Neural progenitor cell (in vitro differentiated cells): ENCODE results near the gene MORN1. TPM values are rescaled to one million over a fixed set of nuclear protein-coding genes. Genes with fewer than 3 reads are reported as not detected.

Experiments used
- DNase-seq: peaks from one replicate; pipeline ENCODE4 v3.0.0-alpha.2; 2016; ENCODE audit warnings: low spot score
- H2AFZ ChIP-seq: fragments of 200-600 bp; sonication (generic); replicated peaks from 2 replicates; pipeline ENCODE4 v1.6.1; 2016; ENCODE audit warnings: antibody characterized with exemption
- H3F3A ChIP-seq: fragments of 200-600 bp; sonication (generic); 2 replicates; pipeline ENCODE4 v1.6.1; 2016; ENCODE audit warnings: antibody characterized with exemption, low read depth
- H3K27ac ChIP-seq: fragments of 200-600 bp; sonication (generic); 2 replicates; pipeline ENCODE4 v1.5.1; 2016; ENCODE audit warnings: mild to moderate bottlenecking
- H3K27me3 ChIP-seq: fragments of 200-600 bp; sonication (generic); 2 replicates; pipeline ENCODE4 v1.6.1; 2016; ENCODE audit warnings: mild to moderate bottlenecking, moderate library complexity
- H3K36me3 ChIP-seq: fragments of 200-600 bp; sonication (generic); 2 replicates; pipeline ENCODE4 v1.5.1; 2016
- H3K4me1 ChIP-seq: fragments of 200-600 bp; sonication (generic); 2 replicates; pipeline ENCODE4 v1.6.1; 2016; ENCODE audit warnings: mixed run types
- H3K4me2 ChIP-seq: fragments of 200-600 bp; sonication (generic); 2 replicates; pipeline ENCODE4 v1.6.1; 2016
- H3K4me3 ChIP-seq: fragments of 200-600 bp; sonication (generic); 2 replicates; pipeline ENCODE4 v1.5.1; 2016
- H3K79me2 ChIP-seq: fragments of 200-600 bp; sonication (generic); 2 replicates; pipeline ENCODE4 v1.6.1; 2016; ENCODE audit warnings: low read depth
- H3K9ac ChIP-seq: fragments of 200-600 bp; sonication (generic); 2 replicates; pipeline ENCODE4 v1.6.1; 2016
- H3K9me3 ChIP-seq: fragments of 200-600 bp; sonication (generic); 2 replicates; pipeline ENCODE4 v1.5.1; 2016; ENCODE audit warnings: low read depth
- H4K20me1 ChIP-seq: fragments of 200-600 bp; sonication (generic); 2 replicates; pipeline ENCODE4 v1.6.1; 2016; ENCODE audit warnings: low read depth
- H3K27ac Mint-ChIP-seq: 3 replicates; pipeline ENCODE4 v1.8.0; 2021; ENCODE audit warnings: mixed read lengths
- H3K27me3 Mint-ChIP-seq: 2 replicates; pipeline ENCODE4 v1.8.0; 2022; ENCODE audit warnings: low read depth, mild to moderate bottlenecking, inconsistent platforms, moderate library complexity, mixed read lengths; ENCODE audit not compliant: insufficient read depth
- H3K36me3 Mint-ChIP-seq: 3 replicates; pipeline ENCODE4 v1.8.0; 2021; ENCODE audit warnings: mixed read lengths
- H3K4me1 Mint-ChIP-seq: 3 replicates; pipeline ENCODE4 v1.8.0; 2021; ENCODE audit warnings: mixed read lengths
- H3K4me3 Mint-ChIP-seq: 3 replicates; pipeline ENCODE4 v1.8.0; 2021; ENCODE audit warnings: mild to moderate bottlenecking, moderate library complexity, mixed read lengths
- H3K9me3 Mint-ChIP-seq: 3 replicates; pipeline ENCODE4 v1.8.0; 2020; ENCODE audit warnings: mixed read lengths
- EZH2 ChIP-seq: fragments of 200-600 bp; sonication (generic); IDR thresholded peaks from 2 replicates; pipeline ENCODE4 v1.6.1; 2017; ENCODE audit warnings: antibody characterized with exemption, mild to moderate bottlenecking, moderate library complexity
- EZH2phosphoT487 ChIP-seq: fragments of 200-600 bp; sonication (generic); IDR thresholded peaks from 2 replicates; pipeline ENCODE4 v1.6.1; 2017; ENCODE audit warnings: antibody characterized with exemption
- total RNA-seq: library from RNA; depleted of rRNA; stranded (reverse); fragments of >200 nt; gene quantifications from 2 replicates; pipeline ENCODE4 v1.2.3, GENCODE V29; 2015; ENCODE audit warnings: low replicate concordance
- TF ChIP-seq, protein P1 (sequence below): fragments of 200-600 bp; sonication (generic); IDR thresholded peaks from 2 replicates; pipeline ENCODE4 v1.5.1; 2017; ENCODE audit warnings: antibody characterized with exemption, mild to moderate bottlenecking

MORN1 gene
- total RNA-seq, 1 donor from 2014 or later, result 7.0 TPM

DNA sequence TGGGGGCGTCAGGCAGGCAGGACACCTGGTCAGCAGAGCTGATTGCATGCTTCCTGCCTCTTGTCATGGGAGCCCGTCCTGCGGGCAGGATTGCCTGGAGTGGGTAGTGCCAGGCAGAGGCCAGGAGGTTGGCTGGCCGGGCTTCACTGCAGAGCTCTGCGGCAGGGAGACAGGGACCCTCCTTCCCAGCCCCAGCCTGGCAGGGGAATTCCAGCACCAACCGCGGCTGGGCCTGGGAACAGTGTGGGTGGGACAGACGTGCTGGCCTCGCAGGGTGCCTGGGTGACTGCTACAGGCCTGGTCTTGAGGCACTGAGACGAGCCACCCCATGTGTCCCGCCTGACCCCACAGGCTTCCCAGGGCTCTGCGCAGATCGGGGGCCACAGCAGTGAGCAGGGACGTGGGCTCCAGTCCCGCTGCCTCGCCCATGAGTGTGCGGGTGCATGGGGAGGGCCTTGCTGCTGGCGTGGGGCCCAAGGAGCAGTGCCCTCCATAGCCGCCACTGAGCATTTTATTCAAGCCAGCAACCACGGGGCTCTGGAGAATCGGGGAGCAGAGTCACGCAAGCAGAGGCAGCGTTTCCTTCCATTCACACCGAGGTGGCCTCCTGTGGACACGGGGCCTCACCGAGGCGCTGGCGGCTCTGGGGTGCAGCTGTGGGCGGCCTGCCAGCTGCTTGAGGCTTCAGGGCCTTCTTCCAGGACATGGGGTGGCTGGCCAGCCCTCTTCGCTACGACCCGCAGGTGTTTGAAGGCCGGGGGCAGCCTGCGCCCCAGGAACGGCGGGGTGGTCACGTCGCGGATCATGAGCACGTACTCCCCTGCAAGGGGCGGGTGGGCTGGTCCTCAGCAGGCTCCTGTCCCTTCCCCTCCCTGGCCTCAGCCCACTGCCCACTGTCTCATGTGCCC lies 70.3 kb downstream of the MORN1 start:
- H3K27me3 ChIP-seq, result peaks cover 13% of the 10 kb centered on the region
- no peak overlapping the region for H3K27ac Mint-ChIP-seq

DNA sequence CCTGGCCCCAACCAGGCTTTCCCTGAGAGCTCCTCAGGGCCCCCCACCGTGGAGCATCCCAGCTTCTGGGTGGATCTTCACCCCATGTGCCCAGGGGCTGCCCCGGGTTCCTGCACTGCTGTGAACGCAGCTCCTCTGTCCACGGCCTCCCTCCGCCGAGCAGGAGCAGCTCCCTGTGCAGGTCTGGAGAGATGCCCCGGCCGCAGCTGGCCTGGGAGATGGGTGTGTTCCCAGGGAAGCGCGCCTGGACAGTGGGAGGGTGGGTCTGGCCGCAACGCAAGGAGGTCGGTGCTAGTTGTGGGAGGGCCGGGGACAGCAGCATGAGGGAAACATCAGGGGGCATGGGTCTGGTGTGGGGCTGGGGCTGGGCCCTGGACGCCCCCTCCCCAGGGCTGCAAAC lies 71.3 kb downstream of the MORN1 start:
- Histone ChIP-seq H3K79me2 (no peaks in the 10 kb centered on the region), H3K36me3 (no peaks in the 10 kb centered on the region), H3K9me3 (no peaks in the 10 kb centered on the region), H2AFZ (no peak overlapping the region), H3K4me2 (no peak overlapping the region), H3K27ac (no peak overlapping the region), H3K9ac (no peak overlapping the region), H4K20me1 (no peaks in the 10 kb centered on the region), H3K4me1 (peaks cover 37% of the 10 kb centered on the region), H3K4me3 (no peak overlapping the region), H3K27me3 (peaks cover 8% of the 10 kb centered on the region), H3F3A (peaks cover 17% of the 10 kb centered on the region)
- no peak for TF ChIP-seq EZH2phosphoT487
- TF ChIP-seq EZH2, result no peak
- TF ChIP-seq, protein P1, sequence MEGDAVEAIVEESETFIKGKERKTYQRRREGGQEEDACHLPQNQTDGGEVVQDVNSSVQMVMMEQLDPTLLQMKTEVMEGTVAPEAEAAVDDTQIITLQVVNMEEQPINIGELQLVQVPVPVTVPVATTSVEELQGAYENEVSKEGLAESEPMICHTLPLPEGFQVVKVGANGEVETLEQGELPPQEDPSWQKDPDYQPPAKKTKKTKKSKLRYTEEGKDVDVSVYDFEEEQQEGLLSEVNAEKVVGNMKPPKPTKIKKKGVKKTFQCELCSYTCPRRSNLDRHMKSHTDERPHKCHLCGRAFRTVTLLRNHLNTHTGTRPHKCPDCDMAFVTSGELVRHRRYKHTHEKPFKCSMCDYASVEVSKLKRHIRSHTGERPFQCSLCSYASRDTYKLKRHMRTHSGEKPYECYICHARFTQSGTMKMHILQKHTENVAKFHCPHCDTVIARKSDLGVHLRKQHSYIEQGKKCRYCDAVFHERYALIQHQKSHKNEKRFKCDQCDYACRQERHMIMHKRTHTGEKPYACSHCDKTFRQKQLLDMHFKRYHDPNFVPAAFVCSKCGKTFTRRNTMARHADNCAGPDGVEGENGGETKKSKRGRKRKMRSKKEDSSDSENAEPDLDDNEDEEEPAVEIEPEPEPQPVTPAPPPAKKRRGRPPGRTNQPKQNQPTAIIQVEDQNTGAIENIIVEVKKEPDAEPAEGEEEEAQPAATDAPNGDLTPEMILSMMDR, result no peak
- Mint-ChIP-seq H3K9me3 (peaks cover under 1% of the 10 kb centered on the region), H3K27ac (peak overlapping the region; percentile 29), H3K4me1 (peaks cover 29% of the 10 kb centered on the region), H3K27me3 (peaks cover 11% of the 10 kb centered on the region), H3K36me3 (no peaks in the 10 kb centered on the region), H3K4me3 (no peak overlapping the region)
- no peak for DNase-seq

More for the DNA sequence above, 70.3 kb downstream of the MORN1 start:
- H3F3A ChIP-seq, result peaks cover 8% of the 10 kb centered on the region
- H3K4me1 Mint-ChIP-seq, result peaks cover 27% of the 10 kb centered on the region
- H3K4me1 ChIP-seq, result peaks cover 33% of the 10 kb centered on the region
- H4K20me1 ChIP-seq, result no peaks in the 10 kb centered on the region
- H3K9me3 Mint-ChIP-seq, result peaks cover 3% of the 10 kb centered on the region
- DNase-seq, result no peak
- H3K27me3 Mint-ChIP-seq, result peaks cover 14% of the 10 kb centered on the region
- H3K36me3 ChIP-seq, result no peaks in the 10 kb centered on the region
- H2AFZ ChIP-seq, result no peak overlapping the region
- no peak overlapping the region for H3K9ac ChIP-seq
- H3K4me2 ChIP-seq, result no peak overlapping the region
- H3K79me2 ChIP-seq, result no peaks in the 10 kb centered on the region
- peak overlapping the region; percentile 18 for H3K4me3 Mint-ChIP-seq
- no peak overlapping the region for H3K27ac ChIP-seq
- H3K4me3 ChIP-seq, result no peak overlapping the region
- H3K36me3 Mint-ChIP-seq, result no peaks in the 10 kb centered on the region
- TF ChIP-seq EZH2 (no peak), EZH2phosphoT487 (no peak)
- TF ChIP-seq, protein P1, result no peak
- H3K9me3 ChIP-seq, result no peaks in the 10 kb centered on the region

DNA sequence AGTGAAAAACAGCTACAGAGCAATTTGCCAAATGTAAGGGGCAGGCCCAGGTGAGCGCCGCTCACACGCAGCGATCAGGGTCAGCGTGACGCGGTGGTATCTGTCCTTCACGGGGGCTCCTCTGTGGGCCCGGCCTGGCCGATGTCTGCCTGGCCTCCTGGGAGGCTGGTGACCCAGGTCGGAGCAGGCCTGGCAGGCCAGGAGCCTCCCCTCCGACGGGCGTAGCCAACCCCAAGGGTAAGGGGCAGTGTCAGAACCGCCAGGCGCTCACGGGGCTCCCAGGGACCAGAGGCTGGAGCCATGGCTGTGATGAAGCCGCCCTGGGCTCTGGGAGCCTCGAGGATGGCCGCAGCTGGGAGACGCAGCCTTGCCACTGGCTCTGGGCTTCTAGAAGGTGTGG lies 72.1 kb downstream of the MORN1 start:
- TF ChIP-seq EZH2, result no peak
- TF ChIP-seq, protein P1, result no peak
- no peak for TF ChIP-seq EZH2phosphoT487
- H3K9me3 Mint-ChIP-seq, result no peaks in the 10 kb centered on the region
- peaks cover 7% of the 10 kb centered on the region for H3K27me3 Mint-ChIP-seq
- H3K4me3 ChIP-seq, result no peak overlapping the region
- H2AFZ ChIP-seq, result no peak overlapping the region
- H3K9me3 ChIP-seq, result no peaks in the 10 kb centered on the region
- H3F3A ChIP-seq, result peaks cover 17% of the 10 kb centered on the region
- H3K36me3 ChIP-seq, result no peaks in the 10 kb centered on the region
- H3K79me2 ChIP-seq, result no peaks in the 10 kb centered on the region
- no peaks in the 10 kb centered on the region for H3K36me3 Mint-ChIP-seq
- H3K4me3 Mint-ChIP-seq, result no peak overlapping the region
- peak overlapping the region; percentile 21 for H3K27ac Mint-ChIP-seq
- DNase-seq, result no peak
- H3K4me2 ChIP-seq, result no peak overlapping the region
- peaks cover 37% of the 10 kb centered on the region for H3K4me1 ChIP-seq
- no peak overlapping the region for H3K9ac ChIP-seq
- peaks cover 28% of the 10 kb centered on the region for H3K4me1 Mint-ChIP-seq
- peaks cover under 1% of the 10 kb centered on the region for H3K27me3 ChIP-seq
- no peaks in the 10 kb centered on the region for H4K20me1 ChIP-seq
- no peak overlapping the region for H3K27ac ChIP-seq
